SK-N-MC (cell line): Measurements from ENCODE around the gene POFUT2.

Experiments used
- EZH2 ChIP-seq: fragments of 200-600 bp; sonication (generic); IDR thresholded peaks from one replicate; pipeline ENCODE4 v1.6.1; 2017; ENCODE audit warnings: antibody characterized with exemption
- POLR2AphosphoS5 ChIP-seq: IDR thresholded peaks from 2 replicates; pipeline ENCODE4 v1.6.1; 2012; ENCODE audit warnings: mild to moderate bottlenecking, low read depth, low read length, borderline replicate concordance

DNA sequence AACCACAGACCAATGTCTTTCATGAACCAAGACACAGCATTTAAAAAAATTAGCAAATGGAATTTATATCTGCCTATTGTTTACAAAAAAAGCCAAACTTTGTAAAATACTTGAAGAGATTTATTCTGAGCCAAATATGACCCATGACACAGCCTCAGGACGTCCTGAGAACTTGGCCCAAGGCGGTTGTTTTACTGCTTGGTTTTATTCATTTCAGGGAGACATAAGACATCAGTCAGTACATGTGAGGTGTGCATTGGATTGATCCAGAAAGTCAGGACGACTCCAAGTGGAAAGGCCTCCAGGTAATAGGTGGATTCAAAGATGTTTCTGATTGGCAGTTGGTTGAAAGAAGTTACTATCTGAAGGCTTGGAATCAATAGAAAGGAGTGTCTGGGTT, 1.4 kb upstream of the POFUT2 start:
- TF ChIP-seq EZH2 (no peak), POLR2AphosphoS5 (no peak)
